SH-SY5Y (cell line): Measurements from ENCODE around the gene SDSL.

Experiments used
- GATA2 ChIP-seq: IDR thresholded peaks from 2 replicates; pipeline ENCODE4 v1.6.1; 2011; ENCODE audit warnings: mild to moderate bottlenecking, low read depth, low read length
- GATA3 ChIP-seq: IDR thresholded peaks from 2 replicates; pipeline ENCODE4 v1.6.1; 2011; ENCODE audit warnings: low read depth, mild to moderate bottlenecking, low read length, moderate library complexity

DNA sequence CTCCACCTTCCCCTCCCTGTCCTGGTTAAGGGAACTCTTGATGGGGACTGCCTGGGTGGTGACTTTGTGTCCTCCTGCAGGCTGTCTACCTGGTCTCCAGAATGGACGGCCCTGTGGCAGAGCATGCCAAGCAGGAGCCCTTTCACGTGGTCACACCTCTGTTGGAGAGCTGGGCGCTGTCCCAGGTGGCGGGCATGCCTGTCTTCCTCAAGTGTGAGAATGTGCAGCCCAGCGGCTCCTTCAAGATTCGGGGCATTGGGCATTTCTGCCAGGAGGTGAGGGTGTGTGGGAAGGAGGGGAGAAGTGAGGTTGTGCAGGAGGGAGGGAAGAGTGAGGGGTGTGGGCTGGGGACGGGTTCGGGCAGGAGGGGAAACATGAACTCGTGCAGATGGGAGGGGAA is 5.7 kb downstream of the SDSL start:
- TF ChIP-seq GATA2: no peak
- TF ChIP-seq GATA3: no peak
